SU-DHL-6 (cell line): ENCODE measurements around the gene PHGDH.

Source experiments
- H2AFZ ChIP-seq: fragments of 200-600 bp; sonication (generic); 2 replicates; pipeline ENCODE4 v1.6.1; 2014; ENCODE audit warnings: low read depth, mild to moderate bottlenecking, moderate library complexity, mixed read lengths, antibody characterized with exemption, low read length; ENCODE audit not compliant: severe bottlenecking
- H3F3A ChIP-seq: fragments of 200-600 bp; shearing (Covaris generic); 2 replicates; pipeline ENCODE4 v1.6.0; 2016; ENCODE audit warnings: antibody characterized with exemption, mild to moderate bottlenecking; ENCODE audit not compliant: insufficient read depth
- H3K27ac ChIP-seq: fragments of 200-600 bp; sonication (generic); 2 replicates; pipeline ENCODE4 v1.5.1; 2016; ENCODE audit warnings: low read depth, mild to moderate bottlenecking, low read length, moderate library complexity, mixed read lengths
- H3K27me3 ChIP-seq: fragments of 200-600 bp; sonication (generic), shearing (Covaris generic); 2 replicates; pipeline ENCODE4 v1.6.0; 2014; ENCODE audit warnings: mild to moderate bottlenecking, low read length
- H3K36me3 ChIP-seq: fragments of 200-600 bp; sonication (generic); 2 replicates; pipeline ENCODE4 v1.6.1; 2014; ENCODE audit warnings: mild to moderate bottlenecking, low read length, mixed read lengths
- H3K4me2 ChIP-seq: fragments of 300-600, 200-600 bp; shearing (Covaris generic), sonication (generic); 2 replicates; pipeline ENCODE4 v1.6.0; 2014; ENCODE audit warnings: low read length, low read depth, mild to moderate bottlenecking; ENCODE audit not compliant: poor library complexity, severe bottlenecking
- H3K4me3 ChIP-seq: fragments of 200-600 bp; sonication (generic); 2 replicates; pipeline ENCODE4 v1.5.1; 2014; ENCODE audit warnings: antibody characterized with exemption, low read length, mild to moderate bottlenecking, mixed read lengths; ENCODE audit not compliant: insufficient read depth, poor library complexity, severe bottlenecking
- H3K79me2 ChIP-seq: fragments of 200-600 bp; sonication (generic); 2 replicates; pipeline ENCODE4 v1.6.1; 2014; ENCODE audit warnings: mild to moderate bottlenecking, low read length, moderate library complexity; ENCODE audit not compliant: insufficient read depth
- H3K9ac ChIP-seq: fragments of 200-600 bp; sonication (generic); 2 replicates; pipeline ENCODE4 v1.7.0; 2014; ENCODE audit warnings: mild to moderate bottlenecking, low read length
- H3K9me2 ChIP-seq: fragments of 200-600 bp; sonication (generic); replicated peaks from 2 replicates; pipeline ENCODE4 v1.6.1; 2014; ENCODE audit warnings: low read length; ENCODE audit not compliant: insufficient read depth
- H3K9me3 ChIP-seq: fragments of 200-600 bp; sonication (generic); 2 replicates; pipeline ENCODE4 v1.6.1; 2014; ENCODE audit warnings: low read length, mixed read lengths; ENCODE audit not compliant: insufficient read depth
- H4K20me1 ChIP-seq: fragments of 200-600 bp; sonication (generic); 2 replicates; pipeline ENCODE4 v1.6.1; 2014; ENCODE audit warnings: low read depth, mild to moderate bottlenecking, antibody characterized with exemption, low read length, moderate library complexity, mixed read lengths
- CTCF ChIP-seq: fragments of 200-600 bp; sonication (generic); IDR thresholded peaks from one replicate; pipeline ENCODE4 v1.5.1; 2017; ENCODE audit warnings: antibody characterized with exemption, mild to moderate bottlenecking, low read length, moderate library complexity; ENCODE audit not compliant: insufficient read depth, poor library complexity, severe bottlenecking
- EZH2phosphoT487 ChIP-seq: fragments of 200-600 bp; sonication (generic), shearing (Covaris generic); conservative IDR thresholded peaks from 2 replicates; pipeline ENCODE4 v1.6.1; 2018; ENCODE audit warnings: mild to moderate bottlenecking, antibody characterized with exemption, low read length, moderate library complexity, mixed read lengths

Gene PHGDH

GRCh38 chr1:119712342-119713038 lies 756 bp downstream of the PHGDH start:
- H3K9ac ChIP-seq, result peak overlapping the region; percentile 99
- peaks cover 56% of the 10 kb centered on the region for H3K79me2 ChIP-seq
- no peaks in the 10 kb centered on the region for H3K36me3 ChIP-seq
- peak overlapping the region; percentile 89 for H3K4me2 ChIP-seq
- peak overlapping the region; percentile 83 for H2AFZ ChIP-seq
- peak overlapping the region; percentile 76 for H3K27ac ChIP-seq
- peak overlapping the region; percentile 97 for H3K4me3 ChIP-seq
- peaks cover 6% of the 10 kb centered on the region; the same call in 1 of the 2 replicates for H4K20me1 ChIP-seq
- no peaks in the 10 kb centered on the region for H3K27me3 ChIP-seq
- H3K9me3 ChIP-seq, result no peaks in the 10 kb centered on the region
- no peak for TF ChIP-seq EZH2phosphoT487
- TF ChIP-seq CTCF, result no peak
- H3F3A ChIP-seq, result no peaks in the 10 kb centered on the region
- no peaks in the 10 kb centered on the region for H3K9me2 ChIP-seq

GRCh38 chr1:119713039-119713748 lies 1.5 kb downstream of the PHGDH start:
- Histone ChIP-seq H3K27ac (peak overlapping the region; percentile 73), H4K20me1 (peaks cover 10% of the 10 kb centered on the region; the same call in 1 of the 2 replicates), H2AFZ (no peak overlapping the region), H3K36me3 (no peaks in the 10 kb centered on the region), H3K9me2 (no peaks in the 10 kb centered on the region), H3K9ac (peak overlapping the region; percentile 99), H3K27me3 (no peaks in the 10 kb centered on the region), H3K4me3 (peak overlapping the region; percentile 97), H3K9me3 (no peaks in the 10 kb centered on the region), H3F3A (no peaks in the 10 kb centered on the region), H3K79me2 (peaks cover 63% of the 10 kb centered on the region), H3K4me2 (peak overlapping the region; percentile 89)
- TF ChIP-seq EZH2phosphoT487, result no peak
- TF ChIP-seq CTCF, result no peak

- H3K79me2 ChIP-seq, result peaks cover 70% of the 10 kb centered on the region
- H3K9ac ChIP-seq, result peak overlapping the region; percentile 99
- no peaks in the 10 kb centered on the region for H3K36me3 ChIP-seq
- H3K4me2 ChIP-seq, result peak overlapping the region; percentile 89
- H2AFZ ChIP-seq, result no peak overlapping the region
- H3K27me3 ChIP-seq, result no peaks in the 10 kb centered on the region
- no peaks in the 10 kb centered on the region for H3F3A ChIP-seq
- no peaks in the 10 kb centered on the region for H3K9me3 ChIP-seq
- peak overlapping the region; percentile 73 for H3K27ac ChIP-seq
- TF ChIP-seq EZH2phosphoT487 (no peak), CTCF (no peak)
- peak overlapping the region; percentile 97 for H3K4me3 ChIP-seq
- H4K20me1 ChIP-seq, result peaks cover 13% of the 10 kb centered on the region; the same call in 1 of the 2 replicates
- no peaks in the 10 kb centered on the region for H3K9me2 ChIP-seq
Observed at GRCh38 chr1:119713749-119714456, 2.2 kb downstream of the PHGDH start.
